ENCODE data around the gene SSTR3. TPM values are rescaled to one million over a fixed set of nuclear protein-coding genes. Genes with fewer than 3 reads are reported as not detected.

SSTR3 gene
- total RNA-seq, 4 donors from 2014 or later = 0.11 to 0.24 (median 0.13) TPM; not detected in 1

DNA sequence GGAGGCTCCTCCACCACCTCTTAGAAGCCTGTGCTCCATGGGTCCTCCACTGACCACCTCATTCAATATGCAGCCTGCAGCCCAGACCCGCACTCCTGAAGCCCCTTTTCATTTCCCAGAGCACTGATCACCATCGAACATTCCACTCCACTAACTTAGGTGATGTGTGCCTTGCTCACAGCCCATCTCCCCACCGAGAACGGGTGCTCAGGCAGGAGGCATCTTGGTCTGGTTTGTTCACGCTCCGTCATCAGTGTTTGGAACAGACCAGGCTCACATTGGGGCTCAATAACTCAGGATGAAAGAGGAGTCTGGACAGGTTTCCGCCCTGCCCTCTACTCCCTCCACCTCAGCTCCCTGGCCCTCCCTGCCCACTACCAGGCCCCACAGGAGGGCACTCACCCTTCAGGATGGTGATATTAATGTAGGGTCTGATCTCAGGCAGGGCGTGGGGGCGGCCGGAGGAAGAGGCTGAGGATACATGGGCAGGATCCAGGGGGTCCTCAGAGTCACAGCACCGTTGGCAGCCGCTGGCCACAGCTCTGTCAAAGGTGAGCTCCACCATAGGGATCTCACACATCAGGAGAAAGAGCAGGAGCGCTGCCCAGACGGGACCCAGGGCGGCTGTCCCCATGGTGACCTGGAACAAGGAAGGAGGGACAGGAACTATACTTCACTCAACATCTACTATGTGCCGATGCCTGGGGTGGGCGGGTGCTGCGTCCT, 27.3 kb downstream of the SSTR3 start:
- intact Hi-C loops (cut with DNase I) = no loop called here
- no peaks in the 10 kb centered on the region for H3K9me3 ChIP-seq
- H3K4me3 ChIP-seq (replicated peaks in 1 of 3) = no peak overlapping the region
- H3K4me1 ChIP-seq = peaks cover 14 to 34% of the 10 kb centered on the region in 2 donors
- TF ChIP-seq, protein P1, sequence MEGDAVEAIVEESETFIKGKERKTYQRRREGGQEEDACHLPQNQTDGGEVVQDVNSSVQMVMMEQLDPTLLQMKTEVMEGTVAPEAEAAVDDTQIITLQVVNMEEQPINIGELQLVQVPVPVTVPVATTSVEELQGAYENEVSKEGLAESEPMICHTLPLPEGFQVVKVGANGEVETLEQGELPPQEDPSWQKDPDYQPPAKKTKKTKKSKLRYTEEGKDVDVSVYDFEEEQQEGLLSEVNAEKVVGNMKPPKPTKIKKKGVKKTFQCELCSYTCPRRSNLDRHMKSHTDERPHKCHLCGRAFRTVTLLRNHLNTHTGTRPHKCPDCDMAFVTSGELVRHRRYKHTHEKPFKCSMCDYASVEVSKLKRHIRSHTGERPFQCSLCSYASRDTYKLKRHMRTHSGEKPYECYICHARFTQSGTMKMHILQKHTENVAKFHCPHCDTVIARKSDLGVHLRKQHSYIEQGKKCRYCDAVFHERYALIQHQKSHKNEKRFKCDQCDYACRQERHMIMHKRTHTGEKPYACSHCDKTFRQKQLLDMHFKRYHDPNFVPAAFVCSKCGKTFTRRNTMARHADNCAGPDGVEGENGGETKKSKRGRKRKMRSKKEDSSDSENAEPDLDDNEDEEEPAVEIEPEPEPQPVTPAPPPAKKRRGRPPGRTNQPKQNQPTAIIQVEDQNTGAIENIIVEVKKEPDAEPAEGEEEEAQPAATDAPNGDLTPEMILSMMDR (IDR thresholded peaks at IDR 0.05) = no peak
- no peak for TF ChIP-seq POLR2A (IDR thresholded peaks at IDR 0.05)
- no peaks in the 10 kb centered on the region for H3K36me3 ChIP-seq
- 93% methylated on average over 18 of the region's 18 CpGs for WGBS, 2 donors
- H3K27ac ChIP-seq = no peak overlapping the region
- DNase-seq = no peak
- H3K27me3 ChIP-seq = no peaks in the 10 kb centered on the region

DNA sequence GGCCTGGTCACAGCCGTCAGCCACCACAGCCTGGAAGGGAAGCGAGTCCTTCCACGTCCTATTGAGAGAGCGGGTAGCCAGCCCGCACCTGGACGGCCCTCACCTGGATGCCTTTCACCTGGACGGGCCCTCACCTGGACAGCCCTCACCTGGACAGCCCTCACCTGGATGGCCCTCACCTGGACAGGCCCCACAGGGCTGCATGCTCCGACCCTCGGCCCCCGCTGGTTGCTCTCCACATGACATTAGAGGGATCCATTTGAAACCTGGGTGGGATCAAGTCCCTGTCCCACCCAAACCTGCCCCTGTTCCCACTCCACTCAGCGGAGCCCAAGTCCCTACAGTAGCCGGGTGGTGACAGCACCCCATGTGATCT, 27.9 kb downstream of the SSTR3 start:
- Histone ChIP-seq H3K4me3 (replicated peaks in 1 of 3) (no peak overlapping the region), H3K27ac (no peak overlapping the region), H3K4me1 (peaks cover 14 to 30% of the 10 kb centered on the region in 2 donors), H3K36me3 (no peaks in the 10 kb centered on the region), H3K27me3 (no peaks in the 10 kb centered on the region), H3K9me3 (no peaks in the 10 kb centered on the region)
- TF ChIP-seq, protein P1 (IDR thresholded peaks at IDR 0.05) = no peak
- no peak for TF ChIP-seq POLR2A (IDR thresholded peaks at IDR 0.05)
- intact Hi-C loops (cut with DNase I) = no loop called here
- no peak for DNase-seq
- 85 to 88% methylated on average over 11 to 12 of the region's 12 CpGs for WGBS, 2 donors

DNA sequence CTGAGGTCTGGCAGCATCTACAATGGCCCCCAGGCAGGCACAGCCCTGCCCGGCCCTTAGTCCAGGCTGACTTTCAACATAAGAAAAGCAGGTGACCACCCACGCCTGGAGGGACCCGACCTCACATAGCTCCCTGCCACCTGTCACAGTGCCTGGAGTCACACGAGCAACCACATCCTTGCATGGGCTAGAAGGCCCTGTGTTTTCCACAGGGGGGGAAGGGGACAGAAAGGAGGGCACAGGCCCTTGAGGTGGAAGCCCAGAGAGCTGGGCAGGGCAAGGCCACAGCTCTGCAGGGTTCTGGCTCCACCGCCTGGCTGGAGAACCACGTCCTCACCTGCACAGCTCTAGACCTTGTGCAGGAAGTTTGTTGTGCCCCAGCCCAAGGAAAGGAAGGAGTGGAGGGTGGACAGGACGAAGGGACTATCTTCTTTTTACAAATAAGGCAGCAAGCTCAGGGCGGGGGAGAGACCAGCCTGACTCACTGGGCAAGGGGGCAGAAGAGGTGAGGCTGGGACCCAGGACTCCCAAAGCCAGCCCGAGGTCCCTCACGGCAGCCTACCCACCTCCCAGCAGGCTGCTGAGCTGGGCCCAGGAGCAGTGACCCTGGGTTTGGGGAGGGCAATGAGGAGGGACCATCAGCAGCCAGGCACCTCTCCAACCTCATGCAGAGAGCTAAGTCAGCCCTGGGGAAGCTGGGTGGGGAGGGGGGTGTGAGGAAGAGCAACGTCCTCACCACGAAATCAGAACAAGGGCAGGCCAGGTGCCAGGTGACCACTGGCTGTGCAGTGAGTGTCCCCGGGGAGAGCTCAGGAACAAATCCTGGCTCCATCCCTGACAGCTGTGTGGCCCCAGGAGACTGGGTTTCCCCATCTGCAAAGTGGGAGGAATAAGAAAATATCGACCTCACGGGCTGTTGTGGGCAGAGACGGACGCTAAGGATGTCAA, 28.6 kb downstream of the SSTR3 start:
- TF ChIP-seq POLR2A (IDR thresholded peaks at IDR 0.05) = no peak
- TF ChIP-seq, protein P1 (IDR thresholded peaks at IDR 0.05) = no peak
- Histone ChIP-seq H3K36me3 (no peaks in the 10 kb centered on the region), H3K4me3 (replicated peaks in 1 of 3) (no peak overlapping the region), H3K4me1 (peaks cover 14 to 29% of the 10 kb centered on the region in 2 donors), H3K27ac (no peak overlapping the region), H3K9me3 (no peaks in the 10 kb centered on the region), H3K27me3 (no peaks in the 10 kb centered on the region)
- intact Hi-C loops (cut with DNase I) = no loop called here
- 73 to 83% methylated on average over 14 to 17 of the region's 17 CpGs for WGBS, 2 donors
- no peak for DNase-seq

DNA sequence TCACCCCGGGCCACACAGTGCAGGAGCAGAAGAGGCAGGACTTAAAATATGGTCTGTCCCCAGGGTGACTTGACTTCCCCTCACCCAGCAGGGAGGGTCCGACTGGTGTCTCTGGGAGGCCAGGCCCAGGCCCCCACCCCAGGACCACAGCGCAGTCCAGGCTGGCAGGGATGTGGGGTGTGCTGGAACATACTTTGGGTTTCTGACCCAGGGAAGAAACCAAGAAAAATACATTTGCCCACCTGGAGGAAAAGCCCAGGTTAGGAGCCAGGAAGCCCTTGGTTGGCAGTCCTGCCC, 29.4 kb downstream of the SSTR3 start:
- Histone ChIP-seq H3K27me3 (no peaks in the 10 kb centered on the region), H3K27ac (no peak overlapping the region), H3K36me3 (no peaks in the 10 kb centered on the region), H3K9me3 (no peaks in the 10 kb centered on the region), H3K4me3 (replicated peaks in 1 of 3) (no peak overlapping the region), H3K4me1 (peaks cover 7 to 29% of the 10 kb centered on the region in 2 donors)
- intact Hi-C loops (cut with DNase I) = no loop called here
- TF ChIP-seq POLR2A (IDR thresholded peaks at IDR 0.05) = no peak
- TF ChIP-seq, protein P1 (IDR thresholded peaks at IDR 0.05) = no peak
- 93 to 100% methylated on average over 2 of the region's 3 CpGs for WGBS, 2 donors
- DNase-seq = no peak
